IMR-90 (cell line): ENCODE data around the gene CNTN4. TPM values are rescaled to one million over a fixed set of nuclear protein-coding genes. Genes with fewer than 3 reads are reported as not detected.

Experiments used
- ATAC-seq: fragments of 200-7000 bp; cut with Tn5 transposase; 2 replicates; pipeline ENCODE4 v1.9.1; 2020; ENCODE audit warnings: low read depth, mild to moderate bottlenecking, moderate library complexity
- BruUV-seq: library from RNA; stranded (reverse); fragments of 400-500 nt; replicated peaks from 2 replicates; lab custom pipeline; 2021; lab: Mats Ljungman, UMichigan
- CTCF ChIA-PET: fragments of 300-600 bp; formaldehyde crosslinking; extraction: SDS; loops from one replicate; lab custom pipeline; 2021; ENCODE audit warnings: antibody characterized with exemption; lab: Yijun Ruan, JAX
- POLR2A ChIA-PET: fragments of 300-600 bp; sonication (Branson Sonifier 250); formaldehyde crosslinking; loops from one replicate; lab custom pipeline; 2022; ENCODE audit warnings: antibody characterized with exemption; ENCODE audit not compliant: unreplicated experiment; lab: Charles Lee
- DNase-seq: peaks from one replicate; pipeline ENCODE4 v3.0.0; 2013
- H2AFZ ChIP-seq: replicated peaks from 2 replicates; pipeline ENCODE3; 2013; ENCODE audit warnings: low read length, mild to moderate bottlenecking; ENCODE audit not compliant: poor library complexity
- H2AK5ac ChIP-seq: 2 replicates; pipeline ENCODE4 v1.6.1; 2013; ENCODE audit warnings: low read depth, low read length, inconsistent platforms
- H2AK9ac ChIP-seq: replicated peaks from 2 replicates; pipeline ENCODE3; 2013; ENCODE audit warnings: mild to moderate bottlenecking, low read depth, low read length, moderate library complexity; ENCODE audit not compliant: poor library complexity
- H2BK120ac ChIP-seq: 2 replicates; pipeline ENCODE4 v1.6.1; 2013; ENCODE audit warnings: low read depth, low read length, inconsistent platforms
- H2BK15ac ChIP-seq: 3 replicates; pipeline ENCODE4 v1.6.1; 2013; ENCODE audit warnings: low read depth, low read length, inconsistent platforms
- H2BK20ac ChIP-seq: 2 replicates; pipeline ENCODE4 v1.6.1; 2013; ENCODE audit warnings: low read depth, mild to moderate bottlenecking, inconsistent platforms, low read length, moderate library complexity
- H2BK5ac ChIP-seq: 2 replicates; pipeline ENCODE4 v1.6.1; 2013; ENCODE audit warnings: mild to moderate bottlenecking, low read depth, low read length, inconsistent platforms; ENCODE audit not compliant: poor library complexity, severe bottlenecking
- H3K14ac ChIP-seq: replicated peaks from 2 replicates; pipeline ENCODE4 v1.6.1; 2013; ENCODE audit warnings: low read depth, low read length, inconsistent platforms
- H3K18ac ChIP-seq: 2 replicates; pipeline ENCODE4 v1.6.1; 2013; ENCODE audit warnings: low read depth, low read length, control low read depth
- H3K23ac ChIP-seq: 2 replicates; pipeline ENCODE4 v1.6.1; 2013; ENCODE audit warnings: low read depth, low read length, inconsistent platforms
- H3K27ac ChIP-seq: 2 replicates; pipeline ENCODE4 v1.5.1; 2013; ENCODE audit warnings: mild to moderate bottlenecking, control low read depth, low read length; ENCODE audit not compliant: insufficient read depth
- H3K27me3 ChIP-seq: 2 replicates; pipeline ENCODE4 v1.6.1; 2013; ENCODE audit warnings: low read length; ENCODE audit not compliant: control insufficient read depth, insufficient read depth
- H3K36me3 ChIP-seq: 2 replicates; pipeline ENCODE4 v1.6.1; 2013; ENCODE audit warnings: low read length, mixed read lengths; ENCODE audit not compliant: control insufficient read depth, insufficient read depth
- H3K4ac ChIP-seq: 2 replicates; pipeline ENCODE4 v1.6.1; 2013; ENCODE audit warnings: low read depth, low read length, inconsistent platforms
- H3K4me1 ChIP-seq: 2 replicates; pipeline ENCODE4 v1.6.1; 2013; ENCODE audit warnings: low read length, mixed read lengths; ENCODE audit not compliant: control insufficient read depth, insufficient read depth
- H3K4me2 ChIP-seq: 2 replicates; pipeline ENCODE4 v1.6.1; 2013; ENCODE audit warnings: low read depth, mild to moderate bottlenecking, control low read depth, low read length, moderate library complexity
- H3K4me3 ChIP-seq: 2 replicates; pipeline ENCODE4 v1.5.1; 2013; ENCODE audit warnings: low read depth, mild to moderate bottlenecking, control low read depth, low read length, moderate library complexity; ENCODE audit not compliant: insufficient read depth
- H3K56ac ChIP-seq: 2 replicates; pipeline ENCODE4 v1.6.1; 2013; ENCODE audit warnings: low read length, inconsistent platforms; ENCODE audit not compliant: insufficient read depth; ENCODE audit errors: extremely low read depth
- H3K79me1 ChIP-seq, 2 experiments: 2 replicates each; pipeline ENCODE4 v1.6.1; 2013; ENCODE audit warnings: low read length in 2 of 2, inconsistent platforms in 1 of 2, low read depth in 1 of 2
- H3K9ac ChIP-seq: 2 replicates; pipeline ENCODE4 v1.6.1; 2013; ENCODE audit warnings: low read depth, low read length, control low read depth
- H3K9me1 ChIP-seq: 2 replicates; pipeline ENCODE4 v1.6.1; 2013; ENCODE audit warnings: low read length, inconsistent platforms; ENCODE audit not compliant: insufficient read depth
- H3K9me3 ChIP-seq: 2 replicates; pipeline ENCODE4 v1.6.1; 2013; ENCODE audit warnings: low read length; ENCODE audit not compliant: control insufficient read depth, insufficient read depth
- H4K20me1 ChIP-seq: 2 replicates; pipeline ENCODE4 v1.6.1; 2013; ENCODE audit warnings: low read length, inconsistent platforms; ENCODE audit not compliant: insufficient read depth
- H4K5ac ChIP-seq: 2 replicates; pipeline ENCODE4 v1.6.1; 2013; ENCODE audit warnings: mild to moderate bottlenecking, low read depth, low read length, control low read depth
- H4K8ac ChIP-seq, 2 experiments: 2 replicates each; pipeline ENCODE4 v1.6.1; 2013; ENCODE audit warnings: low read depth in 2 of 2, low read length in 2 of 2, control low read depth in 1 of 2, inconsistent platforms in 1 of 2
- H4K91ac ChIP-seq: 2 replicates; pipeline ENCODE4 v1.6.1; 2013; ENCODE audit warnings: low read depth, low read length, inconsistent platforms; ENCODE audit not compliant: insufficient read depth
- BHLHE40 ChIP-seq: fragments of 150-350 bp; IDR thresholded peaks from 2 replicates; pipeline ENCODE4 v1.6.1; 2016; ENCODE audit warnings: mild to moderate bottlenecking, low read depth, low read length
- CHD1 ChIP-seq: IDR thresholded peaks from 2 replicates; pipeline ENCODE4 v1.6.1; 2012; ENCODE audit warnings: low read depth, low read length, improper control_type of control experiment
- ELK1 ChIP-seq: fragments of 150-350 bp; IDR thresholded peaks from 2 replicates; pipeline ENCODE4 v1.6.1; 2016; ENCODE audit warnings: low read depth, mild to moderate bottlenecking, low read length, moderate library complexity, borderline replicate concordance
- POLR2A ChIP-seq: IDR thresholded peaks from 2 replicates; pipeline ENCODE4 v1.6.1; 2012; ENCODE audit warnings: mild to moderate bottlenecking, low read depth, low read length
- WGBS, 2 experiments: methylation state at CpG; one replicate each; pipeline versions ENCODE4 v1.1.5 to v1.1.7; 2013; ENCODE audit warnings: missing lambda C conversion rate in 2 of 2; ENCODE audit not compliant: insufficient read length in 1 of 2; ENCODE audit errors: extremely low coverage in 2 of 2; 5-methylcytosine and 5-hydroxymethylcytosine counted together
- dilution Hi-C: fragments of 300-500 bp; cut with HindIII; formaldehyde crosslinking; loops from one replicate; pipeline ENCODE4 v1.14.3; 2018; ENCODE audit warnings: low sequenced_read_pairs; ENCODE audit not compliant: unreplicated experiment
- in situ Hi-C: fragments of 300-500 bp; cut with MboI; formaldehyde crosslinking; loops from 3 replicates; pipeline ENCODE4 v1.14.3; 2019; ENCODE audit warnings: low sequenced_read_pairs, inconsistent platforms, mixed read lengths
- intact Hi-C: fragments of 100-400 bp; cut with micrococcal nuclease; formaldehyde crosslinking; loops from 2 replicates; pipeline ENCODE4 v1.10.0; 2022
- polyA plus RNA-seq, 3 experiments: library from polyadenylated mRNA; depleted of rRNA; stranded (reverse); fragments of >200 nt; gene quantifications; 2 replicates each; pipeline ENCODE4 v1.2.3, GENCODE V29; 2012; ENCODE audit warnings: low replicate concordance in 1 of 3
- total RNA-seq: library from RNA; depleted of rRNA; stranded (reverse); fragments of >200 nt; gene quantifications from 2 replicates; pipeline ENCODE4 v1.2.3, GENCODE V29; 2012

The CNTN4 gene
- total and polyA plus RNA-seq, 2 of the 4 experiments (the other 2 are of a cell fraction) = under 0.01 TPM; not detected in 1

- Histone ChIP-seq H3K14ac (no peak overlapping the region), H3K4me1 (no peaks in the 10 kb centered on the region), H3K27ac (no peak overlapping the region), H3K4me2 (no peak overlapping the region), H2AK5ac (no peak overlapping the region), H3K9ac (no peak overlapping the region), H3K79me1 (no peaks in the 10 kb centered on the region), H4K20me1 (no peaks in the 10 kb centered on the region), H2BK120ac (no peak overlapping the region), H3K4ac (no peak overlapping the region), H2AFZ (no peak overlapping the region), H2AK9ac (no peak overlapping the region), H3K18ac (no peak overlapping the region), H2BK15ac (no peak overlapping the region), H3K56ac (no peak overlapping the region), H2BK20ac (no peak overlapping the region), H3K9me3 (peaks cover 8% of the 10 kb centered on the region), H2BK5ac (no peak overlapping the region), H3K36me3 (no peaks in the 10 kb centered on the region), H4K91ac (no peak overlapping the region), H4K8ac (no peak overlapping the region), H3K4me3 (no peak overlapping the region), H3K23ac (no peak overlapping the region), H3K9me1 (no peaks in the 10 kb centered on the region), H3K27me3 (no peaks in the 10 kb centered on the region), H4K5ac (no peak overlapping the region)
- ATAC-seq = no peak
- in situ Hi-C loops (no loop called here), intact Hi-C loops (no loop called here), dilution Hi-C loops (no loop called here)
- POLR2A ChIA-PET = no interaction called here
- TF ChIP-seq POLR2A = no peak
- no peak for TF ChIP-seq ELK1
- no peak for TF ChIP-seq BHLHE40
- TF ChIP-seq CHD1 = no peak
- no peak for DNase-seq
- no TSS peak for BruUV-seq
- WGBS, 2 experiments = 20% methylated on average over 1 of the region's 2 CpGs; no CpG with 5 or more reads in 1 of the 2 experiments
- CTCF ChIA-PET = no interaction called here
Observed at GRCh38 chr3:2950159-2950558, 851.5 kb downstream of the CNTN4 start.
